T-helper 2 cell treated with Interferon-gamma antibody and Interleukin-4, amounts not matched to agents 100 ng/mL and 5 ng/mL, for 36 hours (primary cell): Measurements from ENCODE around the gene SNTG2. TPM values are rescaled to one million over a fixed set of nuclear protein-coding genes. Genes with fewer than 3 reads are reported as not detected.

ENCODE experiments used
- intact Hi-C: fragments of 100-400 bp; cut with micrococcal nuclease; formaldehyde crosslinking; loops from one replicate; pipeline ENCODE4 v1.15.1; 2023
- total RNA-seq: library from RNA; stranded (reverse); gene quantifications from 2 replicates; pipeline ENCODE4 v1.2.3, GENCODE V29; 2022

SNTG2 gene
- total RNA-seq, 1 donor from 2014 or later, result 0.57 TPM

DNA sequence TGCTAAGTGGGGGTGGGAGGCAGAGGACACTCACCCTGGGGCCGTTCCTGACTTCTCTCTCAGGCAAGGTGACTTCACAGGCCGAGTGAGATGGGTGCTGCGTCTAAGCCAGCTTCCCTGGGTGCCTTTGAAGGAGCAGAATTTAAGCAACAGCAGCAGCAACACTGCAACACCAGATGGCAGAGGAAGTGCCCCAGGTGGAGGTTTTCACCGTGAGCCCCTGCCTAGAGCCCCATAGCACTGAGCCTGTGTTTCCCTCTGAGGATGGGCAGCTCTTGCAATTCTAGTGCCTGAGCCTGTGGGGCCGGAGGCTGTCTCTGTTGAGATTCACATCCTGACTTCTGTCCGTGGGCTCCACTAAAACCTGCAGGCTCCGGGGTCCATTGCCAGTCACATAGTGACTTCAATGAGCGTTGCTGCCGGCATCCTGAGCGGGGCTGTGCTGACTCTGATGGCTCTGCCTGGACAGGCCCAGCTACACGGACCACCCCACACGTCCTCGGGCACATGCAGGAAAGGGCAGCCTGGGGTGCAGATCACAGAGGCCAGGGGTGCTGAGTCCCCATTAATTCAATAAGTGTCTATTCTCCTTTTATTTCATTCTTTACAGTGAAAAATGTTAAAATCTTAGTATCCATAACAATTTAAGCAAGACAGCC lies 218.8 kb downstream of the SNTG2 start:
- intact Hi-C loops, result no loop called here

DNA sequence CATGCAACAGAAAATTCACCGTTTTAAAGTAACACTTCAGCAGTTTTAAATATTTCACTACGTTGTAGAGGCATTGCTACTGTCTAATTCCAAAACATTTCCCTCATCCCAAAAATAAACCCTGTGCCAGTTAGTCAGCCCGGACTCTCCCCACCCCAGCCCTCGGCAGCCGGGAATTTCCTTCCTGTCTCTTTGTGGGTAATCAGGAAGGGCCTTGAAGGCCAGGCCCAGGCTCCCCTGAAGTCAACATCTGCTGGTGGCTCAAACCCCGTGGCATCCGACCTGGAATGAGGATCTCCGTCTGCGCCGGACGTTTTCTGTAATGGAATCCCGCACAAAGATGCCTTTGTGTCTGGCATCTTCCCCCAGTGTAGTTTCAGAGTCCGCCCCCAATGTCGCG lies 219.6 kb downstream of the SNTG2 start:
- intact Hi-C loops, result no loop called here

DNA sequence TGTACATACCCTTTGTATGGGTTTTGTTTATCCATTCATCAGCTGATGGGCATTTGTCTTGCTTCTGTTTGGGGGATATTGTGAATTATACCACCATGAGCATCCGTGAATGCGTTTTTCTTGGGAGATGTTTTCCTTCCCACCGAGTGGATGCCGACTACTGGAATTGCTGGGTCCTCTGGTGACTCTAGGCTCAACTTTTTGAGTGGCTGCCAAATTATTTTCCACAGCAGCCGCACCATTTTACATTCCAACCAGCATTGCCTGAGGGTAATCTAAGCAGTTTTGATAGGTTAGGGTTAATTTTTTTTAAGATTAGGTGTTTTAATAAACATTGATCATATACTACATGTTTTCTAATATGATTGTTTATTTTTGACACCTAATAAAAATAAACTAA lies 220.1 kb downstream of the SNTG2 start:
- intact Hi-C loops, result no loop called here

GRCh38 chr2:1173528-1173927 lies 222.9 kb downstream of the SNTG2 start:
- intact Hi-C loops, result no loop called here

- intact Hi-C loops, result no loop called here
Measured at GRCh38 chr2:1181893-1182292, 231.2 kb downstream of the SNTG2 start.

DNA sequence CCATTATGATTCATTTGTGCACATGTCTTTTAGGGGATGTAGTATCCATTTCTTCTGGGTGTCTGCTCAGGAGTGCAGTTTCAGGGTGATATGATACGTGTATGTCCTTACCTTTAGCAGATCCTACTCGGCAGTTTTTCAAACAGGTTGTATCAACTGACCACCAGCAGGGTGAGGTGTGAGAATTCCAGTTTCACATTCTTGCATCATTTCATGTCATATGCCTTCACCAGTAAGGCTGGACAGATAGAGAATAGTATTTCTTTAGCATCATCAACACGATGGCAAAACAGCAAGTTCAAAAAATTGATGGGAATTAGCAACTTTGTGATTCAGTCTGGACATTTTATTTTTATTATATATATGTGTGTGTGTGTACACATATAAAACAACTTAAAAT lies 232.7 kb downstream of the SNTG2 start:
- intact Hi-C loops, result no loop called here

- intact Hi-C loops, result no loop called here
Measured at GRCh38 chr2:1186421-1186820, 235.8 kb downstream of the SNTG2 start.

DNA sequence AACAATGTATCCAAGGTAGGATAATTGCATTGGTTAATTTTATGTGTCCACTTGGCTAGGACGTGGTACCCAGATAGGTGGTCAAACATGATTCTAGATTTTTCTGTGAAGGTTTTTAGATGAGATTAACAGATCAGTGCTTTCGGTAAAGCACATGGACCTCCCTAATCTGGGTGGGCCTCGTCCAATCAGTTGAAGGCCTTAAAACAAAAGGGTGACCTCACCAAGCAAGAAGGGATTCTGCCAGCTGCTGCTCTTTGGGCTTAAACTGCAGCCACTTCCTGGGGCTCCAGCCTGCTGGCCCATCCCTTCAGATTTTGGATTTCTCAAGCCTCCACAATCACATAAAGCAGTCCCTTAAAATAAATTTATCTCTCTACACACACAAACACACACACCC lies 236.5 kb downstream of the SNTG2 start:
- intact Hi-C loops, result no loop called here

DNA sequence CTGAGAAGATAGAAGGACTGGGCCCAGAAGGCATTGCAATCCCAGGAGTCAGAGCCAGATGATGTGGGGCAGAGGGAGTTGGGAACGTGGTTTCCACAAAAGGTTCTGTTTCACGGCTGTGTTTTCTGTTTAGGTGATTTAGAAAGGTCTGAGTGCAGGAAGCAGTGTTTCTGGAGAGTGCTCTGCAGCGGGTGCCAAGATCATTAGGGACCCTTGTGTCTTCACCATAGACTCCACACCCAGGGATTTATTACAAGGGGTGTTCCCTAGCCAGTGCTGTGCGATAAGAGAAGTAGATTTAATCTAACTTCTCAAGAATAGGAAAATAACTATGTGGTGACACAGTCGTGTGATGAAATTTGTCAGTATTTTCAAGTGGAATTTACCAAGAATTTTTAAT lies 241.5 kb downstream of the SNTG2 start:
- intact Hi-C loops, result no loop called here

DNA sequence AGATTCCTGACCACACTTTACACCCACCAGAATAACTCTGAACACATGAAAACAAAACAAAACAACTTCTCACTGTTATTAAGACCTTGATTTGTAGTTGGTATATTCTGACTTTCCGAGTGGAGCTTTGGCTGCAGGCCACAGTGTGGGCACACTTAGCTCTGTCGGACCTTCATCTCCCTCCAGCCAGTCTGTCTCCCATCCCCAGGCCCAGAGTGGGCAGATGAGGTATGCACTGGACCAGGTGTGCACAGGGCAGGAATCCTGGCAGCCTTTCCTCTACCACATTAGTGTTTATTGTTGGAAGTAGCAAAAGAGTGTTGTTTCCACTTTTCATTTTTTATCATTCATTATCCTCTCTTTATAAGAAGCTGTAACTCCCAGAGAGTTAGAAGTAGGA lies 243.2 kb downstream of the SNTG2 start:
- intact Hi-C loops, result no loop called here

GRCh38 chr2:1203772-1204171 lies 253.1 kb downstream of the SNTG2 start:
- intact Hi-C loops, result no loop called here

- intact Hi-C loops, result no loop called here
Measured at GRCh38 chr2:1205853-1206252, 255.2 kb downstream of the SNTG2 start.

GRCh38 chr2:1207962-1208510 lies 257.4 kb downstream of the SNTG2 start:
- intact Hi-C loops, result no loop called here

DNA sequence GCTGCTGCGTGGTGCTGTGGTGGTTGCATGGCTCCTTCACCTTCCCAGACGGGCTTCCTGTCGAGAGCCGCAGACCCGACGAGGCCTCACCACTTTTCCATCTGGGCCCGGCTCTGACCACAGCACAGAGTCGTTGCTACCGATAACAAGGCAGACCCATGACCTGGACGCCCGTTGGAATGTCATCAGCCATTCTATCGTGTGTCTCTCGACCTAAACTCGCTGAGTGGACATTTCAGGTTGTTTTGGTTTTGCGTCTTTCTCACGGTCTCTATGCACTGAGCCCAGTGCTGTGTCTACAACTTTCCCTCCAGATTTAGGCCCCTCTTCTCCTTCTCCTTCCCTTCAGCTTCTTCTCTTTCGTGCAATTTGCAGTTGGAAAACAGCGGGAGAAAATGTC lies 257.9 kb downstream of the SNTG2 start:
- intact Hi-C loops, result no loop called here

- intact Hi-C loops, result no loop called here
Measured at GRCh38 chr2:1209246-1209645, 258.6 kb downstream of the SNTG2 start.

DNA sequence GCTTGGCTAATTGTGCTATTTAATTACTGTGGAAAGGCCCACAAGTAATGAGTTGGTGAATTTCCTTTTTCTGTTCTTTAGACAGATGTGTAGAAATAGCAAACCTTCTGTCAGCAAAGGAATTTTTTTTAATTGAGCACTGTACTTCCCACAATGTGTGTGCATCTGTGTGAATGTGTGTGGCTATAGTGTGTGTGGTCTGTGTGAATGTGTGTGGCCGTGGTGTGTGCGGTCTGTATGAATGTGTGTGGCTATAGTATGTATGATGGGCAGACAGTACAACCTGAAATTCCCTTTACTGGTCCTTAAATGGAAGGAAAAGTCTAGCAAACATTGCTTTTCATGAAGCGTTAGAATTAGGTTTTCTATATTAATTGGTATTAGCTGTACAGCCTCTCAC lies 259.1 kb downstream of the SNTG2 start:
- intact Hi-C loops, result no loop called here

GRCh38 chr2:1210352-1210751 lies 259.7 kb downstream of the SNTG2 start:
- intact Hi-C loops, result no loop called here

DNA sequence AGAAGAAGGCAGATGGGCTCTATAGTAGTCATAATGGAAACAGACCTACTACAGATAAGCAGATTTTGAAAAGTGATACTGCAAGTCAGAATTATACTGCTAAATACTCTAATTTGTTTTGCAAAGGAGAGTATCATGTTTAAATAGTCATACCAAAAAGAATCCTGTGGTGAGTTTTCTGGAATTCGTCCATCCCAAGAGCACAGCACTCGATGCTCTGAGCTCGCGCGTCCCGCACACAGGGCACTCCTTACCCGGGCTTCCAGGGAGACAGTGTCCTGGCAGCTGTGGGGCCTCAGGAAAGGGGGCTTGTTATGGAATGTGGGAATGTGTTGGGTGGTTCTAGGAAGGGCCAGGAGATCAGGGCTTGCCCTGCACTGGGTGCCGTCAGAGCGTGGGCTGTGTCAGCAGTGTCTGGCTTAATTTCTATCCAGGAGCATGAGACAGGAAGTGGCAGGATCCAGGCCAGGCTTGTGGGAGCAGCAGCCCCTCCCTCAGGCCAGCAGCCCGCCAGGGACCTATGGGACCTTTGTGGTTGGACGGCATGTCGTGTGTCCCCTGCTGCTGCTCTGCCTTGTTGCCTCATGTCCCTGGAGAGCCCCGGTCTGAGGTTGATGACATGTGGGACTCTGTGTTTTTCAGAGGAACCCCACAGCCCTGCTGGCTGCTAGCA lies 269.4 kb downstream of the SNTG2 start:
- intact Hi-C loops, result no loop called here

- intact Hi-C loops, result no loop called here
Measured at GRCh38 chr2:1222056-1222455, 271.4 kb downstream of the SNTG2 start.

GRCh38 chr2:1223791-1224190 lies 273.1 kb downstream of the SNTG2 start:
- intact Hi-C loops, result no loop called here

DNA sequence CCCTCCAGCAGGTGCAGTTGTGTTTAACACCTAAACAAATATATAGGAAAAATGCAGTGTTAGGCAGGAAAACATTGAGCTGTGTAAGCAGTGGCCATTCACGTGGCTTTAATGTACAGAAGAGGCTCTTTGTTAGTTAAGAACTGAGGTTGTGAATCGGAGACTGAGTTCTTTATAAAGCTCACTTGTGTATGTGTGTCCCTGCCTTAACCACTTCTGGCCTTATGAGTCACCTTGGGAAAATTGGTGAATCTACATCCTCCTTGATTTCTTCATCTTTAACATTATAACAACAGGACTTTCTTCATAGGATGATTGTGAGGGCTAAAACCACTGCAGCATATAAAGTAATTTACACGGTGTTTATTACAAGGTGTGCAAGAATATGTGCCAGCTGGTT lies 274.3 kb downstream of the SNTG2 start:
- intact Hi-C loops, result no loop called here

DNA sequence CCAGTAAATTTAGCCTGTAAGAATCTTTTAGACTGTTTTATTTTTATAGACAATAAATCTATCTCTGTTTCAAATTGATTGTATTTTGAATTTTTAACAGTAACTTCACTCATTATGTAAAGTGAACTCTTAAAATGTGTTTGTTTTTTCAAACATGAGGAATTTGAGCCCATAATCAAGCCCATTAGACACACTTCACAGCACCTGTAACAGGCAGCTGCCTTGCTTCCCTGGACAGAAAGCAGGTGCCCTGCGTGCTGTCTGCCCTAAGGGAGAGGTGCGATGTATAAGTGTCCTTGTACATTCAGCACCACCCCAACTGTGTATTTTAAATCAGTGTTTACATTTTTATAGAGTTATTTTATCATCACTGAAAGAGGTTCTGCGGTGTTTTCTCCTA lies 276.1 kb downstream of the SNTG2 start:
- intact Hi-C loops, result no loop called here

GRCh38 chr2:1227274-1227900 lies 276.7 kb downstream of the SNTG2 start:
- intact Hi-C loops, result no loop called here
